GM12878 (cell line): Measurements from ENCODE around the gene BLOC1S3. TPM values are rescaled to one million over a fixed set of nuclear protein-coding genes. Genes with fewer than 3 reads are reported as not detected.

Experiments used
- ATF7 ChIP-seq: fragments of 450-650 bp; IDR thresholded peaks from 2 replicates; pipeline ENCODE4 v1.6.1; 2016; ENCODE audit warnings: low read depth, mild to moderate bottlenecking
- BHLHE40 ChIP-seq, 2 experiments: fragments of 450-650 bp in 1 of 2; IDR thresholded peaks; 2 replicates each; pipeline ENCODE4 v1.6.1; 2011 to 2017; ENCODE audit warnings: low read depth in 2 of 2, borderline replicate concordance in 1 of 2, improper control_type of control experiment in 1 of 2, low read length in 1 of 2, mild to moderate bottlenecking in 1 of 2
- BMI1 ChIP-seq: fragments of 450-650 bp; IDR thresholded peaks from 2 replicates; pipeline ENCODE4 v1.6.1; 2016; ENCODE audit warnings: mild to moderate bottlenecking, moderate library complexity, borderline replicate concordance
- BRCA1 ChIP-seq: IDR thresholded peaks from 2 replicates; pipeline ENCODE4 v1.6.1; 2011; ENCODE audit warnings: low read depth, low read length, improper control_type of control experiment
- CBX3 ChIP-seq: fragments of 200-600 bp; sonication (generic); IDR thresholded peaks from 2 replicates; pipeline ENCODE4 v1.6.1; 2016; ENCODE audit warnings: low read depth, borderline replicate concordance
- CBX5 ChIP-seq: sonication (generic); IDR thresholded peaks from 2 replicates; pipeline ENCODE4 v1.6.1; 2016; ENCODE audit warnings: low read depth, moderate library complexity, mild to moderate bottlenecking, inconsistent platforms
- E2F4 ChIP-seq: IDR thresholded peaks from 2 replicates; pipeline ENCODE4 v1.6.1; 2012; ENCODE audit warnings: low read depth, low read length, improper control_type of control experiment
- E4F1 ChIP-seq: fragments of 450-650 bp; IDR thresholded peaks from 2 replicates; pipeline ENCODE4 v1.6.1; 2018; ENCODE audit warnings: borderline replicate concordance, mild to moderate bottlenecking; ENCODE audit not compliant: partially characterized antibody
- HDAC6 ChIP-seq: fragments of 200-600 bp; sonication (generic); IDR thresholded peaks from one replicate; pipeline ENCODE4 v1.8.0; 2017; ENCODE audit warnings: antibody characterized with exemption; ENCODE audit not compliant: unreplicated experiment
- IRF5 ChIP-seq: fragments of 450-650 bp; IDR thresholded peaks from 2 replicates; pipeline ENCODE4 v1.6.1; 2017; ENCODE audit warnings: borderline replicate concordance
- MEF2A ChIP-seq: IDR thresholded peaks from 2 replicates; pipeline ENCODE4 v1.6.1; 2011; ENCODE audit warnings: low read depth, mild to moderate bottlenecking, low read length, moderate library complexity; ENCODE audit not compliant: insufficient read depth
- NBN ChIP-seq: fragments of 450-650 bp; IDR thresholded peaks from 2 replicates; pipeline ENCODE4 v1.6.1; 2016
- RUNX3 ChIP-seq: IDR thresholded peaks from 2 replicates; pipeline ENCODE4 v1.6.1; 2012; ENCODE audit warnings: low read length, inconsistent platforms
- TCF3 ChIP-seq: IDR thresholded peaks from 2 replicates; pipeline ENCODE4 v1.6.1; 2012; ENCODE audit warnings: low read depth, mild to moderate bottlenecking, low read length, borderline replicate concordance; ENCODE audit not compliant: insufficient read depth
- WRNIP1 ChIP-seq: IDR thresholded peaks from 2 replicates; pipeline ENCODE4 v1.6.1; 2011; ENCODE audit warnings: low read depth, low read length, improper control_type of control experiment, borderline replicate concordance
- ZNF207 ChIP-seq: fragments of 450-650 bp; IDR thresholded peaks from 2 replicates; pipeline ENCODE4 v1.6.1; 2014; ENCODE audit warnings: antibody characterized with exemption, mild to moderate bottlenecking, borderline replicate concordance
- ZNF384 ChIP-seq: IDR thresholded peaks from 2 replicates; pipeline ENCODE4 v1.6.1; 2012; ENCODE audit warnings: low read depth, mild to moderate bottlenecking, low read length, improper control_type of control experiment, borderline replicate concordance
- polyA plus RNA-seq, 11 experiments: library from polyadenylated mRNA; depleted of rRNA in 4 of 11; unstranded in 6 of 11; stranded (reverse) in 5 of 11; fragments of >200 nt; fragmentation: Nextera tagmentation in 4 of 11; fragmentation: Illumina TruSeq in 1 of 11; extraction: Ambion mirVana in 4 of 11; extraction: Trizol in 1 of 11; gene quantifications; 1 replicate in 1 of 11; 2 replicates in 10 of 11; pipeline versions ENCODE4 v1.2.1 to v1.2.3, GENCODE V29; 2011 to 2016; ENCODE audit warnings: inconsistent platforms in 2 of 11, missing spikeins in 2 of 11, low read depth in 1 of 11
- total RNA-seq, 4 experiments: library from RNA; depleted of rRNA in 3 of 4; stranded (reverse); fragments of >200 nt in 3 of 4; fragmentation: Illumina TruSeq in 1 of 4; extraction: Trizol in 1 of 4; gene quantifications; 2 replicates each; pipeline versions ENCODE4 v1.2.1 to v1.2.3, GENCODE V29; 2013 to 2021
- TF ChIP-seq, protein P1 (sequence below): fragments of 450-650 bp; IDR thresholded peaks from 2 replicates; pipeline ENCODE4 v1.6.1; 2017; ENCODE audit warnings: mild to moderate bottlenecking
- TF ChIP-seq, protein P2 (sequence below): IDR thresholded peaks from 2 replicates; pipeline ENCODE4 v1.6.1; 2011; ENCODE audit warnings: low read depth, low read length, improper control_type of control experiment, borderline replicate concordance
- TF ChIP-seq, protein P3 (sequence below): fragments of 150-350 bp; IDR thresholded peaks from 2 replicates; pipeline ENCODE4 v1.6.1; 2014; ENCODE audit warnings: mild to moderate bottlenecking, low read depth, low read length

Gene BLOC1S3
- total and polyA plus RNA-seq, 10 of the 15 experiments (the other 5 are each of a cell fraction or from before 2014, with no cell fraction given) = 3.6 to 18.3 (median 10.4) TPM

- TF ChIP-seq, protein P1, sequence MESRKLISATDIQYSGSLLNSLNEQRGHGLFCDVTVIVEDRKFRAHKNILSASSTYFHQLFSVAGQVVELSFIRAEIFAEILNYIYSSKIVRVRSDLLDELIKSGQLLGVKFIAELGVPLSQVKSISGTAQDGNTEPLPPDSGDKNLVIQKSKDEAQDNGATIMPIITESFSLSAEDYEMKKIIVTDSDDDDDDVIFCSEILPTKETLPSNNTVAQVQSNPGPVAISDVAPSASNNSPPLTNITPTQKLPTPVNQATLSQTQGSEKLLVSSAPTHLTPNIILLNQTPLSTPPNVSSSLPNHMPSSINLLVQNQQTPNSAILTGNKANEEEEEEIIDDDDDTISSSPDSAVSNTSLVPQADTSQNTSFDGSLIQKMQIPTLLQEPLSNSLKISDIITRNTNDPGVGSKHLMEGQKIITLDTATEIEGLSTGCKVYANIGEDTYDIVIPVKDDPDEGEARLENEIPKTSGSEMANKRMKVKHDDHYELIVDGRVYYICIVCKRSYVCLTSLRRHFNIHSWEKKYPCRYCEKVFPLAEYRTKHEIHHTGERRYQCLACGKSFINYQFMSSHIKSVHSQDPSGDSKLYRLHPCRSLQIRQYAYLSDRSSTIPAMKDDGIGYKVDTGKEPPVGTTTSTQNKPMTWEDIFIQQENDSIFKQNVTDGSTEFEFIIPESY = no peak
- no peak for TF ChIP-seq WRNIP1
- peak; percentile 69 for TF ChIP-seq NBN
- peak; percentile 73 to 76; a peak in 2 of 4 replicates for TF ChIP-seq BHLHE40 (IDR thresholded peaks at IDR 0.05; ENCODE audit: borderline replicate concordance in 1 of 2, low read depth in 2 of 2, low read length in 1 of 2)
- no peak for TF ChIP-seq CBX3
- TF ChIP-seq TCF3 = peak; percentile 46; the same call in 1 of the 2 replicates
- TF ChIP-seq, protein P2, sequence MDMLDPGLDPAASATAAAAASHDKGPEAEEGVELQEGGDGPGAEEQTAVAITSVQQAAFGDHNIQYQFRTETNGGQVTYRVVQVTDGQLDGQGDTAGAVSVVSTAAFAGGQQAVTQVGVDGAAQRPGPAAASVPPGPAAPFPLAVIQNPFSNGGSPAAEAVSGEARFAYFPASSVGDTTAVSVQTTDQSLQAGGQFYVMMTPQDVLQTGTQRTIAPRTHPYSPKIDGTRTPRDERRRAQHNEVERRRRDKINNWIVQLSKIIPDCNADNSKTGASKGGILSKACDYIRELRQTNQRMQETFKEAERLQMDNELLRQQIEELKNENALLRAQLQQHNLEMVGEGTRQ = no peak
- peak; percentile 96 for TF ChIP-seq RUNX3
- no peak for TF ChIP-seq HDAC6
- no peak for TF ChIP-seq CBX5
- no peak for TF ChIP-seq ZNF384
- TF ChIP-seq BMI1 = peak; percentile 44; the same call in 1 of the 2 replicates
- TF ChIP-seq, protein P3, sequence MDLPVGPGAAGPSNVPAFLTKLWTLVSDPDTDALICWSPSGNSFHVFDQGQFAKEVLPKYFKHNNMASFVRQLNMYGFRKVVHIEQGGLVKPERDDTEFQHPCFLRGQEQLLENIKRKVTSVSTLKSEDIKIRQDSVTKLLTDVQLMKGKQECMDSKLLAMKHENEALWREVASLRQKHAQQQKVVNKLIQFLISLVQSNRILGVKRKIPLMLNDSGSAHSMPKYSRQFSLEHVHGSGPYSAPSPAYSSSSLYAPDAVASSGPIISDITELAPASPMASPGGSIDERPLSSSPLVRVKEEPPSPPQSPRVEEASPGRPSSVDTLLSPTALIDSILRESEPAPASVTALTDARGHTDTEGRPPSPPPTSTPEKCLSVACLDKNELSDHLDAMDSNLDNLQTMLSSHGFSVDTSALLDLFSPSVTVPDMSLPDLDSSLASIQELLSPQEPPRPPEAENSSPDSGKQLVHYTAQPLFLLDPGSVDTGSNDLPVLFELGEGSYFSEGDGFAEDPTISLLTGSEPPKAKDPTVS = no peak
- no peak for TF ChIP-seq E4F1
- 0 out of 2 replicates have a peak, but pooled peaks have one; percentile 65 for TF ChIP-seq MEF2A
- TF ChIP-seq IRF5 = no peak
- TF ChIP-seq E2F4 = no peak
- TF ChIP-seq BRCA1 = no peak
- TF ChIP-seq ATF7 = peak; percentile 59; the same call in 1 of the 2 replicates
- no peak for TF ChIP-seq ZNF207
These were observed 41.3 kb upstream of the BLOC1S3 start (continued) for GRCh38 chr19:45137179-45137761.
